HG02798 (cell line): ENCODE data around the gene ST3GAL3.

Experiments used
- ATAC-seq: cut with Tn5 transposase; IDR thresholded peaks from one replicate; pipeline ENCODE4 v1.9.1; 2021; ENCODE audit warnings: mild to moderate bottlenecking; ENCODE audit not compliant: unreplicated experiment, poor library complexity

Gene ST3GAL3

GRCh38 chr1:43931711-43932660 is 224.7 kb downstream of the ST3GAL3 start:
- ATAC-seq = no peak

GRCh38 chr1:43932786-43933385 is 225.6 kb downstream of the ST3GAL3 start:
- no peak for ATAC-seq

- ATAC-seq = no peak
Observed at GRCh38 chr1:43933386-43934100, 226.2 kb downstream of the ST3GAL3 start, which contains the start of gene ARTN. Gene ARTN, plus strand, starts transcription at chr1:43933801. Its CDS starts 1,856 bp downstream, at chr1:43935657.

- no peak for ATAC-seq
Observed at GRCh38 chr1:43934101-43934985, 227.0 kb downstream of the ST3GAL3 start.

GRCh38 chr1:43934986-43935324 is 227.6 kb downstream of the ST3GAL3 start:
- no peak for ATAC-seq

GRCh38 chr1:43935711-43936427 is 228.5 kb downstream of the ST3GAL3 start:
- no peak for ATAC-seq

GRCh38 chr1:43936431-43937151 is 229.3 kb downstream of the ST3GAL3 start:
- ATAC-seq = no peak

- ATAC-seq = no peak
Observed at GRCh38 chr1:43937179-43937865, 230.0 kb downstream of the ST3GAL3 start.

- no peak for ATAC-seq
Observed at GRCh38 chr1:43938383-43938782, 231.0 kb downstream of the ST3GAL3 start.

GRCh38 chr1:43938892-43939587 is 231.7 kb downstream of the ST3GAL3 start:
- ATAC-seq = no peak

GRCh38 chr1:43942411-43942810 is 235.1 kb downstream of the ST3GAL3 start:
- no peak for ATAC-seq

GRCh38 chr1:43944860-43945259 is 237.5 kb downstream of the ST3GAL3 start:
- ATAC-seq = no peak

GRCh38 chr1:43945674-43946235 is 238.4 kb downstream of the ST3GAL3 start:
- ATAC-seq = no peak

- ATAC-seq = peak; percentile 94
Observed at GRCh38 chr1:43946236-43947060, 239.1 kb downstream of the ST3GAL3 start, which contains the start of gene IPO13. Gene IPO13, plus strand, starts transcription at chr1:43946950. Its CDS starts 651 bp downstream, at chr1:43947601.

GRCh38 chr1:43947061-43947873 is 239.9 kb downstream of the ST3GAL3 start:
- no peak for ATAC-seq
